Stimulated activated CD4-positive, alpha-beta T cell treated with anti-CD3 and anti-CD28 coated beads, Interleukin-2, amount 100 ng/mL, for 24 hours (primary cell): ENCODE results near the gene UPF2.
"Not testable (repeated sequence)": the region's sequence is repeated elsewhere in the genome, so short reads cannot be mapped to it uniquely, and the experiment has no call there.

Source experiments
- DNase-seq, 2 donors: peaks; one replicate each; pipeline ENCODE4 v3.0.0-alpha.2; 2020

UPF2 gene

GRCh38 chr10:11901833-11902475, 140.7 kb downstream of the UPF2 start:
- no peak for DNase-seq

- DNase-seq, result no peak
Observed at GRCh38 chr10:11901454-11901832, 141.2 kb downstream of the UPF2 start.

- DNase-seq, result no peak
Observed at GRCh38 chr10:11901036-11901301, 141.6 kb downstream of the UPF2 start.

GRCh38 chr10:11899067-11899876, 143.3 kb downstream of the UPF2 start:
- DNase-seq, result no peak

GRCh38 chr10:11898372-11899066, 144.1 kb downstream of the UPF2 start:
- DNase-seq, result no peak

GRCh38 chr10:11898033-11898371, 144.6 kb downstream of the UPF2 start:
- DNase-seq, result no peak

GRCh38 chr10:11896549-11897200, 145.9 kb downstream of the UPF2 start:
- no peak for DNase-seq

GRCh38 chr10:11895598-11895997, 147.0 kb downstream of the UPF2 start:
- DNase-seq, result no peak

- no peak for DNase-seq
Observed at GRCh38 chr10:11895108-11895466, 147.5 kb downstream of the UPF2 start.

- DNase-seq, result no peak
Observed at GRCh38 chr10:11894381-11895107, 148.1 kb downstream of the UPF2 start.

GRCh38 chr10:11893749-11894278, 148.8 kb downstream of the UPF2 start:
- no peak for DNase-seq

GRCh38 chr10:11891776-11892486, 150.7 kb downstream of the UPF2 start:
- DNase-seq, result no peak

GRCh38 chr10:11889263-11889662, 153.3 kb downstream of the UPF2 start:
- not testable (repeated sequence) for DNase-seq

GRCh38 chr10:11887381-11888227, 155.0 kb downstream of the UPF2 start:
- DNase-seq, result no peak

GRCh38 chr10:11886851-11887250, 155.8 kb downstream of the UPF2 start:
- no peak for DNase-seq

GRCh38 chr10:11886138-11886474, 156.5 kb downstream of the UPF2 start:
- no peak for DNase-seq

- no peak for DNase-seq
Observed at GRCh38 chr10:11885437-11886137, 157.0 kb downstream of the UPF2 start.

GRCh38 chr10:11884706-11885423, 157.7 kb downstream of the UPF2 start:
- no peak for DNase-seq

GRCh38 chr10:11882646-11883375, 159.8 kb downstream of the UPF2 start:
- no peak for DNase-seq
